CD4-positive, CD25-positive, alpha-beta regulatory T cell (primary cell): ENCODE measurements around the gene TMEM237. TPM values are rescaled to one million over a fixed set of nuclear protein-coding genes. Genes with fewer than 3 reads are reported as not detected.

Experiments
- ATAC-seq, 2 donors: fragments of 150-1000 bp; cut with Tn5 transposase; one replicate each; pipeline ENCODE4 v1.10.0; 2021; ENCODE audit warnings: low read depth in 2 of 2, moderate number of reproducible peaks in 2 of 2, moderate library complexity in 1 of 2
- DNase-seq, 3 donors: peaks; one replicate each; pipeline versions ENCODE4 v3.0.0 to v3.0.0-alpha.2; 2012 to 2022; ENCODE audit warnings: mixed read lengths in 1 of 3
- H3K27ac ChIP-seq: one replicate; pipeline ENCODE4 v1.7.0; 2013; ENCODE audit warnings: mild to moderate bottlenecking, low read length; ENCODE audit not compliant: insufficient read depth, poor library complexity, severe bottlenecking
- H3K27me3 ChIP-seq: one replicate; pipeline ENCODE4 v1.7.0; 2013; ENCODE audit warnings: low read length; ENCODE audit not compliant: control insufficient read depth, insufficient read depth
- H3K36me3 ChIP-seq: one replicate; pipeline ENCODE4 v1.7.0; 2013; ENCODE audit warnings: mild to moderate bottlenecking, low read length, moderate library complexity; ENCODE audit not compliant: control insufficient read depth, insufficient read depth
- H3K4me1 ChIP-seq: 2 replicates; pipeline ENCODE4 v1.7.0; 2013; ENCODE audit warnings: mild to moderate bottlenecking, low read length; ENCODE audit not compliant: insufficient read depth, control insufficient read depth, poor library complexity, severe bottlenecking
- H3K4me3 ChIP-seq: one replicate; pipeline ENCODE4 v1.7.0; 2013; ENCODE audit warnings: low read depth, mild to moderate bottlenecking, low read length, moderate library complexity
- H3K9me3 ChIP-seq, 2 experiments: 1 replicate in 1 of 2; 2 replicates in 1 of 2; pipeline ENCODE4 v1.7.0; 2013; ENCODE audit warnings: low read length in 2 of 2, mild to moderate bottlenecking in 1 of 2, moderate library complexity in 1 of 2; ENCODE audit not compliant: control insufficient read depth in 2 of 2
- H3K27ac Mint-ChIP-seq, 3 donors: one replicate each; pipeline ENCODE4 v1.8.0; 2020 to 2022; ENCODE audit warnings: mild to moderate bottlenecking in 3 of 3, mixed read lengths in 3 of 3, moderate library complexity in 2 of 3
- H3K27me3 Mint-ChIP-seq: one replicate; pipeline ENCODE4 v1.8.0; 2022; ENCODE audit warnings: mild to moderate bottlenecking, mixed read lengths
- H3K36me3 Mint-ChIP-seq: one replicate; pipeline ENCODE4 v1.8.0; 2020; ENCODE audit warnings: mixed read lengths
- H3K4me1 Mint-ChIP-seq, 4 donors: one replicate each; pipeline ENCODE4 v1.8.0; 2020 to 2022; ENCODE audit warnings: mixed read lengths in 4 of 4, mild to moderate bottlenecking in 1 of 4
- H3K4me3 Mint-ChIP-seq, 4 donors: one replicate each; pipeline ENCODE4 v1.8.0; 2020 to 2022; ENCODE audit warnings: mild to moderate bottlenecking in 4 of 4, mixed read lengths in 4 of 4, moderate library complexity in 3 of 4
- H3K9me3 Mint-ChIP-seq, 7 donors: one replicate each; pipeline ENCODE4 v1.8.0; 2020 to 2022; ENCODE audit warnings: mixed read lengths in 7 of 7, mild to moderate bottlenecking in 3 of 7, moderate library complexity in 2 of 7
- polyA plus RNA-seq, 4 donors: library from polyadenylated mRNA; unstranded; fragments of 300-500 nt; fragmentation: Illumina TruSeq; gene quantifications; one replicate each; pipeline ENCODE4 v1.2.3, GENCODE V29; 2021
- total RNA-seq: library from RNA; stranded (reverse); gene quantifications from one replicate; pipeline ENCODE4 v1.2.3, GENCODE V29; 2022

Gene TMEM237
- total and polyA plus RNA-seq, 5 donors from 2014 or later = 2.4 to 6.5 (median 4.3) TPM

DNA sequence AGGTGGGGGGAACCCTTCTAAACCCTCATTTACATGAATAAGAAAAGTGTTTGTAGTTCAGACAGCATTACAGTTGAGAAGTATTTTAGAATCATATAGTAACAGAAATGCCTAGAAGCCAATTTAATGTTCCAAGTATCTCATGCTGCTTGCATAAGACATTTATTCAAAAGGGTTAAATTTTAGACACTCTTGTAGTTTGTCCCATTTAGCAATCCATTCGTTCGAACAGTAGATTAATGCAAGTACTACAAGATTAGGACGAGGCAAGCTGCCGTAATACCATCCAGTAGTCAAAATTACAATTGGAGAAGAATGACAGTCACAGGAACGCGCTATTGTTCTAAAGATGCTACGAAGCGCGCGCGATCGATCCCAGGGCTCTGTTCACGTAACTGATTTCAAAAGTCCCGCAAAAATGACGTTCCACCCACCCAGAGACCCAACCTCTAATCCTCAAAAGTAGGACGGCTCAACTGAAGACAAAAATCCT, 1.2 kb downstream of the TMEM237 start:
- no peak for DNase-seq
- H3K4me3 ChIP-seq = peak overlapping the region; percentile 94
- H3K4me1 ChIP-seq = peaks cover 12% of the 10 kb centered on the region
- Mint-ChIP-seq H3K36me3 (no peaks in the 10 kb centered on the region), H3K27ac (peak overlapping the region; percentile 97 to 99 (median 98)), H3K27me3 (peaks cover 6% of the 10 kb centered on the region), H3K9me3 (no peaks in the 10 kb centered on the region), H3K4me3 (peak overlapping the region; percentile 93 to 98 (median 95)), H3K4me1 (peaks cover 0 to 11% (median 10%) of the 10 kb centered on the region in 4 donors)
- H3K27me3 ChIP-seq = no peaks in the 10 kb centered on the region
- peak overlapping the region; percentile 87 for H3K27ac ChIP-seq
- ATAC-seq = peak; percentile 59 to 61
- H3K9me3 ChIP-seq = no peaks in the 10 kb centered on the region
- no peaks in the 10 kb centered on the region for H3K36me3 ChIP-seq

DNA sequence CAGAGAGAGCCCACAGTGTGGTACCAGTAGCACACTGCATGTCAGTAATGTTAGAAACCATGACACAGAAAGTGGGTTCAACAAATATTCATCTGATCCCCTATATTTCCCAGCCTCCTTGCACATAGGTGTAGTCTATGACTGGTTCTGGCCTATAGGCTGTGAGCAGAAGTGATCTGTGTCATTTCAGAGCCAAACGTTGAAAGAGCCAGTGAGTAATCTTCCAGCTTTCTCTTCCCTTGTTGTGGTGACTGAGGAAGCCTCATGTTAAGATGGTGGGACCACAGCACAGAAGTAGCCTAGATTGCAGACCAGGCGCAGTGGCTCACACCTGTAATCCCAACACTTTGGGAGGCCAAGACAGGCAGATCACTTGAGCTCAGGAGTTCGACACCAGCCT, 4.1 kb downstream of the TMEM237 start:
- Mint-ChIP-seq H3K36me3 (peaks cover 7% of the 10 kb centered on the region), H3K27me3 (no peaks in the 10 kb centered on the region), H3K27ac (no peak overlapping the region), H3K4me3 (peak overlapping the region in 1 of 4 donors; percentile 39), H3K4me1 (peaks cover 0 to 11% (median 10%) of the 10 kb centered on the region in 4 donors), H3K9me3 (no peaks in the 10 kb centered on the region)
- DNase-seq (no peak), ATAC-seq (no peak)
- Histone ChIP-seq H3K27me3 (no peaks in the 10 kb centered on the region), H3K27ac (no peak overlapping the region), H3K4me1 (peaks cover 12% of the 10 kb centered on the region), H3K4me3 (no peak overlapping the region), H3K9me3 (no peaks in the 10 kb centered on the region), H3K36me3 (no peaks in the 10 kb centered on the region)

DNA sequence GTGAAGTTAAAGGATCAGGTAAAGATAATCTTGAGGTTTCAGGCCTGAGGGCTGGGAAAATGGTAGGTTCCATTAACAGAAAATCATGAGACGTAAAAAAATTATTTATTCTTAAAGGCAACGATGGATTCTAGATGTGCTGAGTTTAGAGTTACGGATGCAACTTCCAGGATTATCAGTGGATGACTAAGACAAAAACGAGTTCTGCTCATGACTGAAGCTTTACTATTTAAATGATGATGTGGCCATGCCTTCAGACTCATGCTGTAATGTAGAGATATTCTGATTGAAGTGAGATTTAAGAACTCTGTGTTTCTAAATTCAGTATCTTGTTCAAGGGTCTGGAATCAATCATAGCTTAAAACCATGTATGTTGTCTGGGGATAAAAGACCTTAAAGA, 5.0 kb downstream of the TMEM237 start:
- no peaks in the 10 kb centered on the region for H3K9me3 Mint-ChIP-seq
- no peak overlapping the region for H3K4me3 Mint-ChIP-seq
- peak overlapping the region in 1 of 3 donors; percentile 38 for H3K27ac Mint-ChIP-seq
- peaks cover 8% of the 10 kb centered on the region for H3K4me1 ChIP-seq
- ATAC-seq (no peak), DNase-seq (no peak)
- H3K9me3 ChIP-seq = no peaks in the 10 kb centered on the region
- no peaks in the 10 kb centered on the region for H3K27me3 ChIP-seq
- H3K4me3 ChIP-seq = no peak overlapping the region
- no peak overlapping the region for H3K27ac ChIP-seq
- H3K4me1 Mint-ChIP-seq = peaks cover 0 to 7% (median 5%) of the 10 kb centered on the region in 4 donors
- H3K36me3 Mint-ChIP-seq = peaks cover 7% of the 10 kb centered on the region
- H3K27me3 Mint-ChIP-seq = no peaks in the 10 kb centered on the region
- no peaks in the 10 kb centered on the region for H3K36me3 ChIP-seq

DNA sequence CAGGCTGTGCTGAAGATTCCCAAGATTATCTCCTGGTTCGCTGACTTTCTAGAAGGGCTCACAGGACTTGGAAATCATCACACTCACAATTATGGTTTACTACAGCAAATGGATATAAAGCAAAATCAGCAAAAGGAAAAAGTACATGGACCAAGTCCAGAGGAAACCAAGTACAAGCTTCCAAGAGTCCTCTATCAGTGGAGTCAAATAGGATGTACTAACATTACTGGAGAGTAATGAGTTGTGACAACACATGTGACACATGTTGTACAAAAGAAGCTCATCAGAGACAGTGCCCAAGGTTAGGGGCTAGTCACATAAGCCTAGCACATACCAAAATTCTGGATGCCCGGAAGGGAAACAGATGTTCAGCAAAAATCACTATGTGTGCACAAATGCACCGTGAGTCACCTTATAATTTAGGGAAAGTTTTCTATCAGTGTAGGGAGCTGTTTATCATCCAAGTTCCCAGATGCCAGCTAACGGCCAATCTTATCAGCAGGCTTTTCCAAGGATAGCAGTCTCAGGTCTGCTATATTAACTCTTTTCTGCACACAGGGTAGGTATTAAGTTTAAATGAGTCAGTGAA, 9.5 kb downstream of the TMEM237 start:
- ATAC-seq = no peak
- H3K27me3 ChIP-seq = no peaks in the 10 kb centered on the region
- H3K27me3 Mint-ChIP-seq = no peaks in the 10 kb centered on the region
- H3K4me3 Mint-ChIP-seq = no peak overlapping the region
- no peak overlapping the region for H3K27ac Mint-ChIP-seq
- no peaks in the 10 kb centered on the region for H3K4me1 ChIP-seq
- peaks cover 20% of the 10 kb centered on the region for H3K36me3 Mint-ChIP-seq
- no peak overlapping the region for H3K27ac ChIP-seq
- H3K36me3 ChIP-seq = peaks cover 15% of the 10 kb centered on the region
- no peak for DNase-seq
- H3K9me3 ChIP-seq = no peaks in the 10 kb centered on the region
- peaks cover 0 to 2% (median 0%) of the 10 kb centered on the region in 4 donors for H3K4me1 Mint-ChIP-seq
- H3K4me3 ChIP-seq = no peak overlapping the region
- H3K9me3 Mint-ChIP-seq = no peaks in the 10 kb centered on the region

DNA sequence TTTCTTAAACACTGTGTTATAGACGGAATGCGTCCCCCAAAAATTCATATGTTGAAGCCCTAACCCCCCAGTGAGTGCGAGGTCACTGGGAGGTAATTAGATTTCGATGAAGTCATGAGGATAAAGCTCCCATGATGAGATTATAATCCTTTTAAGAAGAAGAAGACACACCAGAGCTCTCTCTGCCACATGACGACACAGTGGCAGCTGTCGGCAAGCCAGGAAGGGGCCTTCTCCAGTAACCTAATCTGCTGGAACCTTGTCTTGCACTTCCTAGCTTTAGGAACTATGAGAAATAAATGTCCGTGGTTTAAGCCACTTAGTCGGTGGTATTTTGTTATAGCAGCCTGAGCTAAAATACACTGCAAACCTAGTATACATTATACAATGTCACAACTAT, 12.3 kb downstream of the TMEM237 start:
- ATAC-seq (no peak), DNase-seq (no peak)
- Histone ChIP-seq H3K27ac (no peak overlapping the region), H3K27me3 (no peaks in the 10 kb centered on the region), H3K4me3 (no peak overlapping the region), H3K36me3 (peaks cover 15% of the 10 kb centered on the region), H3K9me3 (no peaks in the 10 kb centered on the region), H3K4me1 (no peaks in the 10 kb centered on the region)
- Mint-ChIP-seq H3K4me1 (peaks cover 0 to 2% (median 0%) of the 10 kb centered on the region in 4 donors), H3K4me3 (no peak overlapping the region), H3K27ac (no peak overlapping the region), H3K9me3 (no peaks in the 10 kb centered on the region), H3K27me3 (no peaks in the 10 kb centered on the region), H3K36me3 (peaks cover 20% of the 10 kb centered on the region)

DNA sequence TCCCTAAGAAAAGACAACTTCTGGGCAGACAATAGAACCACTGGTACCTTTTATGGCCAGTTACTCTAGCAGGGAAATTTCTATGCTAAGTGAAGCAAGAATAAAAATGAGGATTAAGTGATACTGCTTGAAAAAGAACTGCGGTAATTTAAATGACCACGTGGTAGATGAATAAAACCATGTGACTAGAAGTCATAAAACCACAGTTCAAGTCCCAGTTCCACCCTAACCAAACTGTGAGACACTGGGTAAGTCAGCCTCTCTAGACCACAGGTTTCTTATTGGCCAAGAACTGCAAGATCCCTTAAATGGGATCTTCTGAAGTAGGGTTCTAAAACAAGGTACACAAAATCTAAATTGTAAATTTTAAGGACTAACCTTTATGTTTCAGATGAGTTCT, 12.7 kb downstream of the TMEM237 start:
- Mint-ChIP-seq H3K36me3 (peaks cover 20% of the 10 kb centered on the region), H3K9me3 (no peaks in the 10 kb centered on the region), H3K4me1 (peaks cover 0 to 2% (median 0%) of the 10 kb centered on the region in 4 donors), H3K4me3 (no peak overlapping the region), H3K27me3 (no peaks in the 10 kb centered on the region), H3K27ac (no peak overlapping the region)
- no peak overlapping the region for H3K4me3 ChIP-seq
- peaks cover 15% of the 10 kb centered on the region for H3K36me3 ChIP-seq
- no peak for DNase-seq
- H3K4me1 ChIP-seq = no peaks in the 10 kb centered on the region
- no peak overlapping the region for H3K27ac ChIP-seq
- no peaks in the 10 kb centered on the region for H3K9me3 ChIP-seq
- ATAC-seq = no peak
- no peaks in the 10 kb centered on the region for H3K27me3 ChIP-seq

DNA sequence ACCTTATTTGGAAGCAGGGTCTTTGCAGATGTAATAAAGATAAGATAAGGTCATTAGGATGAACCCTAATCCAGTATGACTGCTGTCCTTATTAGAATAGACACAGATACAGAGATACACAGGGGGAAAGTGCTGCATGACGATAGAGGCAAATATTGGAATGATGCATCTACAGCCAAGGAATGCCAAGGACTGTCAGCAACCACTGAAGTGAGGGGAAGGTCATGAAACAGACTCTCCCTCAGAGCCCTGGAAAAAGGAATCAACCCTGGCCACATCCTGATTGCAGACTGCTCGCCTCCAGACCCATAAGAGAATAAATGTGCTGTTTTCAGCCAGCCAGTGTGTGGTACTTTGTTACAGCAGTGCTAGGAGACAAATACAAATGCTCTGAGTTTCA, 14.8 kb downstream of the TMEM237 start:
- Mint-ChIP-seq H3K9me3 (no peaks in the 10 kb centered on the region), H3K27ac (no peak overlapping the region)

DNA sequence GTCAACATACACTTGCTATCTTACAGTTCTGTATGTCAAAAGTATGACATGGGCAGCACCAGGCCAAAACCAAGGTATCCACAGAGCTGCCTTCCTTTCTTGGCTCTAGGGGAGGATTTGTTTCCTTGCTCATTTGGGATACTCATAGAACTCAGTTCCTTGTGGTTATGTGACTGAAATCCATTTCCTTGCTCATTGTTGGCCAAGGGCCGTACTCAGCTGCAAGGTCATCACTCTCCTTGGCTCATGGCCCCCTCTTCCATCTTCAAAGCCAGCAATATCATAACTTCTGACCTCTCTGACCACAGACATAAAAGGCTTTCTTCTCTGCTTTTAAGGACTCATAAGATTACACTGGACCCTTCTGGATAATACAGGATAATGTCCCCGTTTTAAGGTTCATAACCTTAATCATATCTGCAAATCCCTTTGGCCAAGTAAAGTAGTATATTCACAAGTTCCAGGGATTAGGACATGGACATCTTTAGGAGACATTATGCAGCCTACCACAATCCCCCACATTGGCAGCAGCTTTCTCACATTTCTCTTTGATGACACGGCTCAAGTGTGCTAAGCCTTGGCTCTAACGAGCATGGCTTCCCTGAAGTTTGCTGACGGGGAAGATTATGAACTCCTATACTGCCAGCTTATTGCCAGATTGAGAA, 20.9 kb downstream of the TMEM237 start:
- Histone ChIP-seq H3K36me3 (no peaks in the 10 kb centered on the region), H3K4me1 (no peaks in the 10 kb centered on the region), H3K9me3 (no peaks in the 10 kb centered on the region), H3K27me3 (no peaks in the 10 kb centered on the region), H3K27ac (no peak overlapping the region), H3K4me3 (no peak overlapping the region)
- Mint-ChIP-seq H3K4me1 (no peaks in the 10 kb centered on the region), H3K4me3 (no peak overlapping the region), H3K9me3 (no peaks in the 10 kb centered on the region), H3K36me3 (peaks cover 6% of the 10 kb centered on the region), H3K27me3 (peaks cover 5% of the 10 kb centered on the region), H3K27ac (no peak overlapping the region)
- DNase-seq (no peak), ATAC-seq (no peak)

More for the DNA sequence above, 14.8 kb downstream of the TMEM237 start:
- Histone ChIP-seq H3K9me3 (no peaks in the 10 kb centered on the region), H3K4me3 (no peak overlapping the region), H3K36me3 (peaks cover 15% of the 10 kb centered on the region), H3K27me3 (no peaks in the 10 kb centered on the region), H3K27ac (no peak overlapping the region), H3K4me1 (no peaks in the 10 kb centered on the region)
- peaks cover 16% of the 10 kb centered on the region for H3K36me3 Mint-ChIP-seq
- H3K27me3 Mint-ChIP-seq = no peaks in the 10 kb centered on the region
- no peaks in the 10 kb centered on the region for H3K4me1 Mint-ChIP-seq
- no peak overlapping the region for H3K4me3 Mint-ChIP-seq
- no peak for DNase-seq
- no peak for ATAC-seq
